ENCODE results near the gene GPATCH8. TPM values are rescaled to one million over a fixed set of nuclear protein-coding genes. Genes with fewer than 3 reads are reported as not detected.

The GPATCH8 gene
- total RNA-seq, 1 donor from 2014 or later, result 39.0 TPM

DNA sequence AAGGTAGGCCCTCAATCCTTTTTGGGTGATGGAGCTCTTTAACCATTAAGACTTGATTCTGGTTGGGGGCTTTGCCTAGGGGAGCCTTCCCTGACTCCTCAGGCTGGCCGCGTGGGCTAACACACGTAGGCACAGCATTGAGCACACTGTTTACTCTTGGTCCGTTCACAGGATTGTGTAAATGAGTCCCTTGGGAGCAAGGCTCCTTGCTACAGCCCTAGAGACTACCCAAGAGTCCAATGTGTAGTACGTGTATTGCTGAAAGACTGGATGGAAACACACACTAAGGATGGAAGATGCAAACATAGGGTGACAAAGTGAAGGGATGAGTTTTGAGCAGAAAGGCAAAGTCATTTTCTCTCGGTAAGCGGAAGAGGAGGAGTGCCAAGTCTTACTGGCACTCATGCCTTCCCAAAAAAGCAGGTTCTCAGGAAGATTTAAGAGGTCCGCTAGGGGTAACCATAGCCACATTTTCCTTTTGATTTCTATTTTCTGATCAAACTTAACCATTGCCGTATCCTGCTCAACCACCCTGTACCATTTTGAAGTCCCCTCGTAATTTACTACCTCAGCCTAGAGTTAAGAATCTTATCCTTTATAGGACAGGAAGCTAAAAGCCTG is 112.8 kb downstream of the GPATCH8 start:
- TF ChIP-seq POLR2A (IDR thresholded peaks at IDR 0.05) (no peak), POLR2AphosphoS5 (IDR thresholded peaks at IDR 0.05; ENCODE audit: insufficient read depth in 1 of 2, low read depth in 1 of 2) (no peak)
- TF ChIP-seq, protein P1, sequence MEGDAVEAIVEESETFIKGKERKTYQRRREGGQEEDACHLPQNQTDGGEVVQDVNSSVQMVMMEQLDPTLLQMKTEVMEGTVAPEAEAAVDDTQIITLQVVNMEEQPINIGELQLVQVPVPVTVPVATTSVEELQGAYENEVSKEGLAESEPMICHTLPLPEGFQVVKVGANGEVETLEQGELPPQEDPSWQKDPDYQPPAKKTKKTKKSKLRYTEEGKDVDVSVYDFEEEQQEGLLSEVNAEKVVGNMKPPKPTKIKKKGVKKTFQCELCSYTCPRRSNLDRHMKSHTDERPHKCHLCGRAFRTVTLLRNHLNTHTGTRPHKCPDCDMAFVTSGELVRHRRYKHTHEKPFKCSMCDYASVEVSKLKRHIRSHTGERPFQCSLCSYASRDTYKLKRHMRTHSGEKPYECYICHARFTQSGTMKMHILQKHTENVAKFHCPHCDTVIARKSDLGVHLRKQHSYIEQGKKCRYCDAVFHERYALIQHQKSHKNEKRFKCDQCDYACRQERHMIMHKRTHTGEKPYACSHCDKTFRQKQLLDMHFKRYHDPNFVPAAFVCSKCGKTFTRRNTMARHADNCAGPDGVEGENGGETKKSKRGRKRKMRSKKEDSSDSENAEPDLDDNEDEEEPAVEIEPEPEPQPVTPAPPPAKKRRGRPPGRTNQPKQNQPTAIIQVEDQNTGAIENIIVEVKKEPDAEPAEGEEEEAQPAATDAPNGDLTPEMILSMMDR (IDR thresholded peaks at IDR 0.05), result no peak
- Histone ChIP-seq H3K4me1 (peaks cover 10% of the 10 kb centered on the region), H3K4me3 (no peak overlapping the region), H3K27ac (no peak overlapping the region), H3K36me3 (peaks cover 0 to under 1% of the 10 kb centered on the region in 2 donors), H3K9me3 (no peaks in the 10 kb centered on the region), H3K27me3 (no peaks in the 10 kb centered on the region)
- intact Hi-C loops (cut with DNase I), result no loop called here
- DNase-seq (ENCODE audit: extremely low spot score in 2 of 2), result no peak

DNA sequence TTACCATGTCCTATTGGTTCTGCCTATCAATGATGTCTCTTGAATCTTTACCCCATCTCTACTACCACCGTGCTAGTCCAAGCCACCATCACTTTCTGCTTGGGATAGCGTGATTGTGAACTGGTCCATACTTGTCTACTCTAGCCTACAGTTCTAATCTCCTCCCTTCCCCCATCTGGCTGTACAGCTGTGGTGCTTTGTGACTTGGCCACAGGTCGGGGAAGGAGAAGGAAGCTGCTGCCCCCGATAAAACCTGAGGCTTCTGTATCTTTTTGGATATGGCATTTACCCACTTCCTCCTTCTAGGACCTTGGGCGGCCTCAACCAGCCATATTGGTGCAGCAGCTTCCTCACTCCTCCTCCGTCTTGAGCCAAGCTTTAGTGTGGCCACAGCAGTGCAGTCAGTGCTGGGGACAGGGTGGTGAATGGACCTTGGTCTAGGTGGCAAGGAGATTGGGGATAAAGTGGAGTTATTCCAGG is 113.4 kb downstream of the GPATCH8 start:
- no peak overlapping the region for H3K27ac ChIP-seq
- H3K4me3 ChIP-seq, result no peak overlapping the region
- no peaks in the 10 kb centered on the region for H3K36me3 ChIP-seq
- no peaks in the 10 kb centered on the region for H3K27me3 ChIP-seq
- peaks cover 14% of the 10 kb centered on the region for H3K4me1 ChIP-seq
- no peak for DNase-seq (ENCODE audit: extremely low spot score in 2 of 2)
- no peaks in the 10 kb centered on the region for H3K9me3 ChIP-seq
- intact Hi-C loops (cut with DNase I), result no loop called here
- TF ChIP-seq POLR2AphosphoS5 (IDR thresholded peaks at IDR 0.05; ENCODE audit: insufficient read depth in 1 of 2, low read depth in 1 of 2) (no peak), POLR2A (IDR thresholded peaks at IDR 0.05) (no peak)
- TF ChIP-seq, protein P1 (IDR thresholded peaks at IDR 0.05), result no peak

GRCh38 chr17:44389281-44389680 is 113.9 kb downstream of the GPATCH8 start, which contains the start of gene ITGA2B:
Gene ITGA2B, minus strand, starts transcription at chr17:44389649. Its CDS starts 176 bp downstream, at chr17:44389473.
- Histone ChIP-seq H3K27me3 (no peaks in the 10 kb centered on the region), H3K36me3 (no peaks in the 10 kb centered on the region), H3K4me1 (peaks cover 19% of the 10 kb centered on the region), H3K27ac (no peak within 1 kb of the TSS), H3K4me3 (no peak within 1 kb of the TSS), H3K9me3 (no peaks in the 10 kb centered on the region)
- TF ChIP-seq POLR2A (IDR thresholded peaks at IDR 0.05), result no peak
- no peak for TF ChIP-seq POLR2AphosphoS5 (IDR thresholded peaks at IDR 0.05; ENCODE audit: insufficient read depth in 1 of 2, low read depth in 1 of 2)
- TF ChIP-seq, protein P1 (IDR thresholded peaks at IDR 0.05), result no peak
- intact Hi-C loops (cut with DNase I), result no loop called here
- DNase-seq (ENCODE audit: extremely low spot score in 2 of 2), result no peak

GRCh38 chr17:44387804-44388203 is 115.4 kb downstream of the GPATCH8 start:
- intact Hi-C loops (cut with DNase I), result no loop called here
- DNase-seq (ENCODE audit: extremely low spot score in 2 of 2), result no peak
- H3K4me3 ChIP-seq, result no peak overlapping the region

DNA sequence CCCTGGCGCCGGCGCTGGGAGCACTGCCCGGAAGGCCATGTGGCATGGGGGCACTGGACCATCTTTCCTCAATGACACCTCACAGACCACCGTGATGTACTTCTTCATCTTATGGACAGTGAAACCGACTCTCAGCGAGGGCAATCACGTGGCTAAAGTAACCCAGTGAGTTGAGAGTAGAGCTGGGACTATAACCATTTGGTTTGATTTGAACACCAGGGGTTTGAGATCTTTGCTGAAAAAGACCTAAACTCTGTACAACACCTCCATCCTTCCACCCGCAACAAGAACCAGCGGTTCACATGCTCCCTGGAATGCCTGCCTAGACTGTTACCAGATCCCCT is 117.1 kb downstream of the GPATCH8 start:
- DNase-seq (ENCODE audit: extremely low spot score in 2 of 2), result no peak
- Histone ChIP-seq H3K4me3 (peak overlapping the region; percentile 52 to 56), H3K27ac (no peak overlapping the region), H3K36me3 (no peaks in the 10 kb centered on the region), H3K9me3 (no peaks in the 10 kb centered on the region), H3K27me3 (no peaks in the 10 kb centered on the region), H3K4me1 (peaks cover 19% of the 10 kb centered on the region)
- TF ChIP-seq POLR2A (IDR thresholded peaks at IDR 0.05), result no peak
- intact Hi-C loops (cut with DNase I), result no loop called here

More at GRCh38 chr17:44387804-44388203, 115.4 kb downstream of the GPATCH8 start:
- H3K36me3 ChIP-seq, result no peaks in the 10 kb centered on the region
- TF ChIP-seq, protein P1 (IDR thresholded peaks at IDR 0.05), result no peak
- TF ChIP-seq POLR2A (IDR thresholded peaks at IDR 0.05), result no peak
- TF ChIP-seq POLR2AphosphoS5 (IDR thresholded peaks at IDR 0.05; ENCODE audit: insufficient read depth in 1 of 2, low read depth in 1 of 2), result no peak
- no peaks in the 10 kb centered on the region for H3K27me3 ChIP-seq
- no peaks in the 10 kb centered on the region for H3K9me3 ChIP-seq
- H3K4me1 ChIP-seq, result peaks cover 19% of the 10 kb centered on the region
- H3K27ac ChIP-seq, result no peak overlapping the region
